IMR-90 (cell line): ENCODE measurements around the gene DDX39A. TPM values are rescaled to one million over a fixed set of nuclear protein-coding genes. Genes with fewer than 3 reads are reported as not detected.

Experiments used
- ATAC-seq: fragments of 200-7000 bp; cut with Tn5 transposase; 2 replicates; pipeline ENCODE4 v1.9.1; 2020; ENCODE audit warnings: low read depth, mild to moderate bottlenecking, moderate library complexity
- BruUV-seq: library from RNA; stranded (reverse); fragments of 400-500 nt; replicated peaks from 2 replicates; lab custom pipeline; 2021; lab: Mats Ljungman, UMichigan
- CTCF ChIA-PET: fragments of 300-600 bp; formaldehyde crosslinking; extraction: SDS; loops from one replicate; lab custom pipeline; 2021; ENCODE audit warnings: antibody characterized with exemption; lab: Yijun Ruan, JAX
- POLR2A ChIA-PET: fragments of 300-600 bp; sonication (Branson Sonifier 250); formaldehyde crosslinking; loops from one replicate; lab custom pipeline; 2022; ENCODE audit warnings: antibody characterized with exemption; ENCODE audit not compliant: unreplicated experiment; lab: Charles Lee
- DNase-seq: peaks from one replicate; pipeline ENCODE4 v3.0.0; 2013
- H2AFZ ChIP-seq: replicated peaks from 2 replicates; pipeline ENCODE3; 2013; ENCODE audit warnings: low read length, mild to moderate bottlenecking; ENCODE audit not compliant: poor library complexity
- H2AK5ac ChIP-seq: 2 replicates; pipeline ENCODE4 v1.6.1; 2013; ENCODE audit warnings: low read depth, low read length, inconsistent platforms
- H2AK9ac ChIP-seq: replicated peaks from 2 replicates; pipeline ENCODE3; 2013; ENCODE audit warnings: mild to moderate bottlenecking, low read depth, low read length, moderate library complexity; ENCODE audit not compliant: poor library complexity
- H2BK120ac ChIP-seq: 2 replicates; pipeline ENCODE4 v1.6.1; 2013; ENCODE audit warnings: low read depth, low read length, inconsistent platforms
- H2BK15ac ChIP-seq: 3 replicates; pipeline ENCODE4 v1.6.1; 2013; ENCODE audit warnings: low read depth, low read length, inconsistent platforms
- H2BK20ac ChIP-seq: 2 replicates; pipeline ENCODE4 v1.6.1; 2013; ENCODE audit warnings: low read depth, mild to moderate bottlenecking, inconsistent platforms, low read length, moderate library complexity
- H2BK5ac ChIP-seq: 2 replicates; pipeline ENCODE4 v1.6.1; 2013; ENCODE audit warnings: mild to moderate bottlenecking, low read depth, low read length, inconsistent platforms; ENCODE audit not compliant: poor library complexity, severe bottlenecking
- H3K14ac ChIP-seq: replicated peaks from 2 replicates; pipeline ENCODE4 v1.6.1; 2013; ENCODE audit warnings: low read depth, low read length, inconsistent platforms
- H3K18ac ChIP-seq: 2 replicates; pipeline ENCODE4 v1.6.1; 2013; ENCODE audit warnings: low read depth, low read length, control low read depth
- H3K23ac ChIP-seq: 2 replicates; pipeline ENCODE4 v1.6.1; 2013; ENCODE audit warnings: low read depth, low read length, inconsistent platforms
- H3K27ac ChIP-seq: 2 replicates; pipeline ENCODE4 v1.5.1; 2013; ENCODE audit warnings: mild to moderate bottlenecking, control low read depth, low read length; ENCODE audit not compliant: insufficient read depth
- H3K27me3 ChIP-seq: 2 replicates; pipeline ENCODE4 v1.6.1; 2013; ENCODE audit warnings: low read length; ENCODE audit not compliant: control insufficient read depth, insufficient read depth
- H3K36me3 ChIP-seq: 2 replicates; pipeline ENCODE4 v1.6.1; 2013; ENCODE audit warnings: low read length, mixed read lengths; ENCODE audit not compliant: control insufficient read depth, insufficient read depth
- H3K4ac ChIP-seq: 2 replicates; pipeline ENCODE4 v1.6.1; 2013; ENCODE audit warnings: low read depth, low read length, inconsistent platforms
- H3K4me1 ChIP-seq: 2 replicates; pipeline ENCODE4 v1.6.1; 2013; ENCODE audit warnings: low read length, mixed read lengths; ENCODE audit not compliant: control insufficient read depth, insufficient read depth
- H3K4me2 ChIP-seq: 2 replicates; pipeline ENCODE4 v1.6.1; 2013; ENCODE audit warnings: low read depth, mild to moderate bottlenecking, control low read depth, low read length, moderate library complexity
- H3K4me3 ChIP-seq: 2 replicates; pipeline ENCODE4 v1.5.1; 2013; ENCODE audit warnings: low read depth, mild to moderate bottlenecking, control low read depth, low read length, moderate library complexity; ENCODE audit not compliant: insufficient read depth
- H3K56ac ChIP-seq: 2 replicates; pipeline ENCODE4 v1.6.1; 2013; ENCODE audit warnings: low read length, inconsistent platforms; ENCODE audit not compliant: insufficient read depth; ENCODE audit errors: extremely low read depth
- H3K79me1 ChIP-seq, 2 experiments: 2 replicates each; pipeline ENCODE4 v1.6.1; 2013; ENCODE audit warnings: low read length in 2 of 2, inconsistent platforms in 1 of 2, low read depth in 1 of 2
- H3K9ac ChIP-seq: 2 replicates; pipeline ENCODE4 v1.6.1; 2013; ENCODE audit warnings: low read depth, low read length, control low read depth
- H3K9me1 ChIP-seq: 2 replicates; pipeline ENCODE4 v1.6.1; 2013; ENCODE audit warnings: low read length, inconsistent platforms; ENCODE audit not compliant: insufficient read depth
- H3K9me3 ChIP-seq: 2 replicates; pipeline ENCODE4 v1.6.1; 2013; ENCODE audit warnings: low read length; ENCODE audit not compliant: control insufficient read depth, insufficient read depth
- H4K20me1 ChIP-seq: 2 replicates; pipeline ENCODE4 v1.6.1; 2013; ENCODE audit warnings: low read length, inconsistent platforms; ENCODE audit not compliant: insufficient read depth
- H4K5ac ChIP-seq: 2 replicates; pipeline ENCODE4 v1.6.1; 2013; ENCODE audit warnings: mild to moderate bottlenecking, low read depth, low read length, control low read depth
- H4K8ac ChIP-seq, 2 experiments: 2 replicates each; pipeline ENCODE4 v1.6.1; 2013; ENCODE audit warnings: low read depth in 2 of 2, low read length in 2 of 2, control low read depth in 1 of 2, inconsistent platforms in 1 of 2
- H4K91ac ChIP-seq: 2 replicates; pipeline ENCODE4 v1.6.1; 2013; ENCODE audit warnings: low read depth, low read length, inconsistent platforms; ENCODE audit not compliant: insufficient read depth
- BHLHE40 ChIP-seq: fragments of 150-350 bp; IDR thresholded peaks from 2 replicates; pipeline ENCODE4 v1.6.1; 2016; ENCODE audit warnings: mild to moderate bottlenecking, low read depth, low read length
- CEBPB ChIP-seq: IDR thresholded peaks from 2 replicates; pipeline ENCODE4 v1.6.1; 2012; ENCODE audit warnings: low read depth, low read length, improper control_type of control experiment
- CHD1 ChIP-seq: IDR thresholded peaks from 2 replicates; pipeline ENCODE4 v1.6.1; 2012; ENCODE audit warnings: low read depth, low read length, improper control_type of control experiment
- CTCF ChIP-seq: conservative IDR thresholded peaks from 2 replicates; pipeline ENCODE4 v1.5.1; 2012; ENCODE audit warnings: mild to moderate bottlenecking, low read depth, low read length, improper control_type of control experiment
- ELK1 ChIP-seq: fragments of 150-350 bp; IDR thresholded peaks from 2 replicates; pipeline ENCODE4 v1.6.1; 2016; ENCODE audit warnings: low read depth, mild to moderate bottlenecking, low read length, moderate library complexity, borderline replicate concordance
- FOS ChIP-seq: fragments of 150-350 bp; IDR thresholded peaks from 2 replicates; pipeline ENCODE4 v1.6.1; 2016; ENCODE audit warnings: low read depth, low read length
- MAFK ChIP-seq: IDR thresholded peaks from 2 replicates; pipeline ENCODE4 v1.6.1; 2012; ENCODE audit warnings: low read depth, low read length, improper control_type of control experiment
- MAZ ChIP-seq: IDR thresholded peaks from 2 replicates; pipeline ENCODE4 v1.6.1; 2012; ENCODE audit warnings: low read depth, mild to moderate bottlenecking, low read length, improper control_type of control experiment, moderate library complexity, borderline replicate concordance
- MXI1 ChIP-seq: IDR thresholded peaks from 2 replicates; pipeline ENCODE4 v1.6.1; 2012; ENCODE audit warnings: low read depth, mild to moderate bottlenecking, low read length, moderate library complexity, borderline replicate concordance
- NFE2L2 ChIP-seq: fragments of 150-350 bp; IDR thresholded peaks from 2 replicates; pipeline ENCODE4 v1.6.1; 2016; ENCODE audit warnings: low read depth, mild to moderate bottlenecking, low read length
- POLR2A ChIP-seq: IDR thresholded peaks from 2 replicates; pipeline ENCODE4 v1.6.1; 2012; ENCODE audit warnings: mild to moderate bottlenecking, low read depth, low read length
- RAD21 ChIP-seq: IDR thresholded peaks from 2 replicates; pipeline ENCODE4 v1.6.1; 2012; ENCODE audit warnings: low read length, improper control_type of control experiment
- RCOR1 ChIP-seq: IDR thresholded peaks from 2 replicates; pipeline ENCODE4 v1.6.1; 2012; ENCODE audit warnings: mild to moderate bottlenecking, low read length, improper control_type of control experiment; ENCODE audit not compliant: insufficient replicate concordance
- RFX5 ChIP-seq: IDR thresholded peaks from 2 replicates; pipeline ENCODE4 v1.8.0; 2012; ENCODE audit warnings: low read depth, mild to moderate bottlenecking, low read length, moderate library complexity
- SMC3 ChIP-seq: fragments of 150-350 bp; IDR thresholded peaks from 2 replicates; pipeline ENCODE4 v1.6.1; 2016; ENCODE audit warnings: low read depth, mild to moderate bottlenecking, antibody characterized with exemption, low read length, moderate library complexity
- USF2 ChIP-seq: fragments of 150-350 bp; IDR thresholded peaks from 2 replicates; pipeline ENCODE4 v1.6.1; 2017; ENCODE audit warnings: mild to moderate bottlenecking, antibody characterized with exemption, low read length, low read depth
- WGBS, 2 experiments: methylation state at CpG; one replicate each; pipeline versions ENCODE4 v1.1.5 to v1.1.7; 2013; ENCODE audit warnings: missing lambda C conversion rate in 2 of 2; ENCODE audit not compliant: insufficient read length in 1 of 2; ENCODE audit errors: extremely low coverage in 2 of 2; 5-methylcytosine and 5-hydroxymethylcytosine counted together
- dilution Hi-C: fragments of 300-500 bp; cut with HindIII; formaldehyde crosslinking; loops from one replicate; pipeline ENCODE4 v1.14.3; 2018; ENCODE audit warnings: low sequenced_read_pairs; ENCODE audit not compliant: unreplicated experiment
- in situ Hi-C: fragments of 300-500 bp; cut with MboI; formaldehyde crosslinking; loops from 3 replicates; pipeline ENCODE4 v1.14.3; 2019; ENCODE audit warnings: low sequenced_read_pairs, inconsistent platforms, mixed read lengths
- intact Hi-C: fragments of 100-400 bp; cut with micrococcal nuclease; formaldehyde crosslinking; loops from 2 replicates; pipeline ENCODE4 v1.10.0; 2022
- polyA plus RNA-seq, 3 experiments: library from polyadenylated mRNA; depleted of rRNA; stranded (reverse); fragments of >200 nt; gene quantifications; 2 replicates each; pipeline ENCODE4 v1.2.3, GENCODE V29; 2012; ENCODE audit warnings: low replicate concordance in 1 of 3
- total RNA-seq: library from RNA; depleted of rRNA; stranded (reverse); fragments of >200 nt; gene quantifications from 2 replicates; pipeline ENCODE4 v1.2.3, GENCODE V29; 2012

DDX39A gene
- total and polyA plus RNA-seq, 2 of the 4 experiments (the other 2 are of a cell fraction) = 82.5 to 83.0 TPM

GRCh38 chr19:14378890-14379289 is 40.3 kb downstream of the DDX39A start:
- in situ Hi-C loops = no loop called here
- intact Hi-C loops = no loop called here
- H4K91ac ChIP-seq = no peak overlapping the region
- no peak overlapping the region for H2BK120ac ChIP-seq
- H3K4me2 ChIP-seq = no peak overlapping the region
- no peak overlapping the region for H3K14ac ChIP-seq
- no peaks in the 10 kb centered on the region for H4K20me1 ChIP-seq
- DNase-seq (no peak), ATAC-seq (no peak)
- WGBS, 2 experiments = no CpG with 5 or more reads among the region's 4 CpGs
- no peak overlapping the region for H2BK5ac ChIP-seq
- no peak overlapping the region for H3K27ac ChIP-seq
- peaks cover 3% of the 10 kb centered on the region for H3K9me1 ChIP-seq
- H2AK5ac ChIP-seq = no peak overlapping the region
- H3K36me3 ChIP-seq = no peaks in the 10 kb centered on the region
- no TSS peak for BruUV-seq
- H3K27me3 ChIP-seq = no peaks in the 10 kb centered on the region
- H3K4me3 ChIP-seq = no peak overlapping the region
- peaks cover 7 to 18% of the 10 kb centered on the region in 2 experiments for H3K79me1 ChIP-seq
- H4K8ac ChIP-seq = no peak overlapping the region
- no peak overlapping the region for H3K4ac ChIP-seq
- no peak overlapping the region for H3K23ac ChIP-seq
- no peaks in the 10 kb centered on the region for H3K9me3 ChIP-seq
- POLR2A ChIA-PET = no interaction called here
- H3K18ac ChIP-seq = no peak overlapping the region
- peaks cover 17% of the 10 kb centered on the region for H3K4me1 ChIP-seq
- dilution Hi-C loops = no loop called here
- no peak overlapping the region for H2BK15ac ChIP-seq
- H3K56ac ChIP-seq = no peak overlapping the region
- TF ChIP-seq MXI1 = no peak
- TF ChIP-seq ELK1 = no peak
- TF ChIP-seq CEBPB = no peak
- no peak for TF ChIP-seq RAD21
- no peak for TF ChIP-seq CHD1
- no peak for TF ChIP-seq CTCF
- no peak for TF ChIP-seq MAFK
- no peak for TF ChIP-seq RCOR1
- no peak for TF ChIP-seq RFX5
- no peak for TF ChIP-seq SMC3
- no peak for TF ChIP-seq NFE2L2
- no peak for TF ChIP-seq FOS
- no peak for TF ChIP-seq USF2
- TF ChIP-seq BHLHE40 = no peak
- no peak for TF ChIP-seq MAZ
- no peak for TF ChIP-seq POLR2A
- H3K9ac ChIP-seq = no peak overlapping the region
- CTCF ChIA-PET = no interaction called here
- H4K5ac ChIP-seq = no peak overlapping the region
- no peak overlapping the region for H2AK9ac ChIP-seq
- H2AFZ ChIP-seq = no peak overlapping the region
- no peak overlapping the region for H2BK20ac ChIP-seq
